ENCODE data around the gene TUBA1C.
"Not testable (repeated sequence)": the region's sequence is repeated elsewhere in the genome, so short reads cannot be mapped to it uniquely, and the experiment has no call there.

Gene TUBA1C

GRCh38 chr12:49274396-49275069 is 9.7 kb downstream of the TUBA1C start:
- Histone ChIP-seq H3K27ac (ENCODE audit: low read length) (no peak overlapping the region), H3K9ac (ENCODE audit: low read depth, low read length) (no peak overlapping the region), H3K27me3 (ENCODE audit: insufficient read depth, low read length) (no peaks in the 10 kb centered on the region), H3K9me3 (ENCODE audit: insufficient read depth, low read depth, low read length) (no peaks in the 10 kb centered on the region), H3K4me3 (ENCODE audit: low read length) (no peak overlapping the region), H3K36me3 (ENCODE audit: insufficient read depth, low read depth, low read length) (peaks cover 43% of the 10 kb centered on the region), H3K4me1 (ENCODE audit: insufficient read depth, low read length) (peaks cover 3% of the 10 kb centered on the region; the same call in 1 of the 2 replicates)

- Histone ChIP-seq H3K4me1 (ENCODE audit: insufficient read depth, low read length) (peaks cover 7% of the 10 kb centered on the region), H3K9me3 (ENCODE audit: insufficient read depth, low read depth, low read length) (no peaks in the 10 kb centered on the region), H3K27me3 (ENCODE audit: insufficient read depth, low read length) (no peaks in the 10 kb centered on the region)
Measured at GRCh38 chr12:49276304-49277290, 11.7 kb downstream of the TUBA1C start.

GRCh38 chr12:49277466-49277865 is 12.6 kb downstream of the TUBA1C start:
- Histone ChIP-seq H3K4me1 (ENCODE audit: insufficient read depth, low read length) (peaks cover 7% of the 10 kb centered on the region), H3K27ac (ENCODE audit: low read length) (no peak overlapping the region), H3K27me3 (ENCODE audit: insufficient read depth, low read length) (no peaks in the 10 kb centered on the region), H3K9me3 (ENCODE audit: insufficient read depth, low read depth, low read length) (no peaks in the 10 kb centered on the region), H3K9ac (ENCODE audit: low read depth, low read length) (no peak overlapping the region), H3K36me3 (ENCODE audit: insufficient read depth, low read depth, low read length) (peaks cover 16% of the 10 kb centered on the region), H3K4me3 (ENCODE audit: low read length) (no peak overlapping the region)

More at GRCh38 chr12:49276304-49277290, 11.7 kb downstream of the TUBA1C start:
- Histone ChIP-seq H3K9ac (ENCODE audit: low read depth, low read length) (no peak overlapping the region), H3K4me3 (ENCODE audit: low read length) (no peak overlapping the region), H3K36me3 (ENCODE audit: insufficient read depth, low read depth, low read length) (peaks cover 22% of the 10 kb centered on the region), H3K27ac (ENCODE audit: low read length) (no peak overlapping the region)

GRCh38 chr12:49279706-49280159 is 14.9 kb downstream of the TUBA1C start:
- Histone ChIP-seq H3K4me3 (ENCODE audit: low read length) (no peak overlapping the region), H3K9me3 (ENCODE audit: insufficient read depth, low read depth, low read length) (no peaks in the 10 kb centered on the region), H3K27ac (ENCODE audit: low read length) (no peak overlapping the region), H3K27me3 (ENCODE audit: insufficient read depth, low read length) (no peaks in the 10 kb centered on the region), H3K9ac (ENCODE audit: low read depth, low read length) (peak overlapping the region; percentile 3; the same call in 1 of the 2 replicates), H3K36me3 (ENCODE audit: insufficient read depth, low read depth, low read length) (no peaks in the 10 kb centered on the region), H3K4me1 (ENCODE audit: insufficient read depth, low read length) (peaks cover 7% of the 10 kb centered on the region)

GRCh38 chr12:49280545-49280944 is 15.7 kb downstream of the TUBA1C start:
- not testable (repeated sequence) for H3K9ac ChIP-seq (ENCODE audit: low read depth, low read length); H3K4me3 ChIP-seq (ENCODE audit: low read length); H3K27me3 ChIP-seq (ENCODE audit: insufficient read depth, low read length); H3K27ac ChIP-seq (ENCODE audit: low read length); H3K9me3 ChIP-seq (ENCODE audit: insufficient read depth, low read depth, low read length); H3K36me3 ChIP-seq (ENCODE audit: insufficient read depth, low read depth, low read length); H3K4me1 ChIP-seq (ENCODE audit: insufficient read depth, low read length)

- Histone ChIP-seq H3K9me3 (ENCODE audit: insufficient read depth, low read depth, low read length) (no peaks in the 10 kb centered on the region), H3K4me3 (ENCODE audit: low read length) (no peak overlapping the region), H3K27ac (ENCODE audit: low read length) (no peak overlapping the region), H3K4me1 (ENCODE audit: insufficient read depth, low read length) (peaks cover 7% of the 10 kb centered on the region), H3K36me3 (ENCODE audit: insufficient read depth, low read depth, low read length) (no peaks in the 10 kb centered on the region), H3K27me3 (ENCODE audit: insufficient read depth, low read length) (peaks cover 5% of the 10 kb centered on the region), H3K9ac (ENCODE audit: low read depth, low read length) (no peak overlapping the region)
Measured at GRCh38 chr12:49282302-49282701, 17.4 kb downstream of the TUBA1C start.

GRCh38 chr12:49282740-49283375 is 18.0 kb downstream of the TUBA1C start:
- H3K4me1 ChIP-seq (ENCODE audit: insufficient read depth, low read length); H3K36me3 ChIP-seq (ENCODE audit: insufficient read depth, low read depth, low read length); H3K27ac ChIP-seq (ENCODE audit: low read length); H3K4me3 ChIP-seq (ENCODE audit: low read length); H3K9me3 ChIP-seq (ENCODE audit: insufficient read depth, low read depth, low read length); H3K9ac ChIP-seq (ENCODE audit: low read depth, low read length): not testable (repeated sequence)
- H3K27me3 ChIP-seq (ENCODE audit: insufficient read depth, low read length) = peaks cover 11% of the 10 kb centered on the region

GRCh38 chr12:49283541-49284429 is 18.9 kb downstream of the TUBA1C start:
- no peak overlapping the region for H3K27ac ChIP-seq (ENCODE audit: low read length)
- H3K9ac ChIP-seq (ENCODE audit: low read depth, low read length) = no peak overlapping the region
- peaks cover 7% of the 10 kb centered on the region for H3K4me1 ChIP-seq (ENCODE audit: insufficient read depth, low read length)
- no peaks in the 10 kb centered on the region for H3K36me3 ChIP-seq (ENCODE audit: insufficient read depth, low read depth, low read length)
- no peak overlapping the region for H3K4me3 ChIP-seq (ENCODE audit: low read length)
- no peaks in the 10 kb centered on the region for H3K9me3 ChIP-seq (ENCODE audit: insufficient read depth, low read depth, low read length)
- H3K27me3 ChIP-seq (ENCODE audit: insufficient read depth, low read length) = peaks cover 18% of the 10 kb centered on the region

- peaks cover 3% of the 10 kb centered on the region; the same call in 1 of the 2 replicates for H3K4me1 ChIP-seq (ENCODE audit: insufficient read depth, low read length)
- peaks cover 23% of the 10 kb centered on the region for H3K27me3 ChIP-seq (ENCODE audit: insufficient read depth, low read length)
- no peak overlapping the region for H3K9ac ChIP-seq (ENCODE audit: low read depth, low read length)
- H3K4me3 ChIP-seq (ENCODE audit: low read length) = no peak overlapping the region
- no peak overlapping the region for H3K27ac ChIP-seq (ENCODE audit: low read length)
- no peaks in the 10 kb centered on the region for H3K9me3 ChIP-seq (ENCODE audit: insufficient read depth, low read depth, low read length)
- no peaks in the 10 kb centered on the region for H3K36me3 ChIP-seq (ENCODE audit: insufficient read depth, low read depth, low read length)
Measured at GRCh38 chr12:49284672-49285071, 19.8 kb downstream of the TUBA1C start.

GRCh38 chr12:49287876-49288275 is 23.0 kb downstream of the TUBA1C start:
- Histone ChIP-seq H3K9me3 (ENCODE audit: insufficient read depth, low read depth, low read length) (no peaks in the 10 kb centered on the region), H3K27me3 (ENCODE audit: insufficient read depth, low read length) (peaks cover 41% of the 10 kb centered on the region), H3K9ac (ENCODE audit: low read depth, low read length) (no peak overlapping the region), H3K27ac (ENCODE audit: low read length) (no peak overlapping the region), H3K4me1 (ENCODE audit: insufficient read depth, low read length) (no peaks in the 10 kb centered on the region), H3K4me3 (ENCODE audit: low read length) (no peak overlapping the region), H3K36me3 (ENCODE audit: insufficient read depth, low read depth, low read length) (no peaks in the 10 kb centered on the region)

- Histone ChIP-seq H3K4me3 (ENCODE audit: low read length) (no peak overlapping the region), H3K27me3 (ENCODE audit: insufficient read depth, low read length) (peaks cover 46% of the 10 kb centered on the region), H3K9ac (ENCODE audit: low read depth, low read length) (no peak overlapping the region), H3K36me3 (ENCODE audit: insufficient read depth, low read depth, low read length) (no peaks in the 10 kb centered on the region), H3K4me1 (ENCODE audit: insufficient read depth, low read length) (no peaks in the 10 kb centered on the region), H3K9me3 (ENCODE audit: insufficient read depth, low read depth, low read length) (no peaks in the 10 kb centered on the region), H3K27ac (ENCODE audit: low read length) (no peak overlapping the region)
Measured at GRCh38 chr12:49288412-49288853, 23.6 kb downstream of the TUBA1C start.
